Jurkat, Clone E6-1 (cell line): ENCODE measurements around the gene MFF.

Experiments
- DNase-seq: peaks from one replicate; pipeline ENCODE4 v3.0.0-alpha.2; 2011; ENCODE audit warnings: low read depth, low spot score
- H3K4me3 ChIP-seq: 2 replicates; pipeline ENCODE4 v1.5.1; 2011; ENCODE audit warnings: mild to moderate bottlenecking, low read length, control low read depth, moderate library complexity

Gene MFF

DNA sequence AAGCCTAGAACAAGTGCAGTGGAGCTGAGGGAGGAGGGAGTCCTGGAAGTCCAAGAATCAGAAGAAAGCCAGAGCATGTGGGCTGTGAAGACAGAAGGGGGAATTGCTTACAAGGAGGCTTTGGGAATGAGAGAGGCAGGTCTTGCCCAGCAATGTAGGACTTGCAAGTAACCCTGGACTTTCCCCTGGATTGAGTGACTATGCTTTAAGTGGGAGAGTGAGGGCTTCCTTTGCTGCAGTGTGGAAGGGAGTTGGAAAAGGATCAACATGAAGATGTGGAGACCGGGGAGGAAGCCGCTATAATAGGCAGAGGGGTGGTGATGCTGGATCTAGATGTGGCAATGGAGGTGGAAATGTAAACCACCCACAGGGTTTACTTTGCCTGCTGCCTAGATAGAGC lies 76.5 kb downstream of the MFF start:
- DNase-seq = no peak
- no peak overlapping the region for H3K4me3 ChIP-seq

DNA sequence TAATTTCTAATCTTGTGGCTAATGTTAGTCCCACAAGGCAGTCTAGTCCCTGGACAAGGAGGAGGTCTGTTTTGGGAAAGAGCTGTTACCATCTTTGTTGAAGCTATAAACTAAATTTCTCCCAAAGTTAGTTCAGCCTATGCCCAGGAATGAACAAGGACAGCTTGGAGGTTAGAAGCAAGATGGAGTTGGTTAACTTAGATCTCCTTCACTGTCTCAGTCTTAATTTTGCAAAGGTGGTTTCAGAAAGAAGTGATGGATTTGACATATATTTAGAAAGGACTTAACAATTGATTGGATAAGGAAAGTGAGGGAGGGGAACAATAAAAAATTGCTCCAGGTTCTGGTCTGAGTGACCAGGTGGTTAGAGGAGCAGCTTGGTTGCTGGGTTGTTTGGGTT lies 77.3 kb downstream of the MFF start:
- H3K4me3 ChIP-seq = no peak overlapping the region
- DNase-seq = no peak

DNA sequence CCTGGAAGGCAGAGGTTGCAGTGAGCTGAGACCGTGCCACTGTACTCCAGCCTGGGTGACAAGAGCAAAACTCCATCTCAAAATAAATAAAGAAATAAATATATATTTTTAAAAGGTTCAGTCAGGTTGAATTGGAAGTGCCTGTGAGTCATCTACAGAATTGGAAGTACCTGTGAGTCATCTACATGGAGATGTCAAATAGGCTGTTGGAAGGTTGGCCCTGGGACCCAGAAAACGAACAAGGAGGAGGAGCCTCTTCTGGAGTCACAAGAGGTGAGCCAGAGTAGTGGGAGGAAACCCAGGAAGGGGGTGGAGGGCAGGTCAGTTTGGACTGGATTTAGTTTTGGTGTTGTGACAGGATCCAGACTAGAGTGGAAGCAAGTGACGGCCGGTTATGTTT lies 77.9 kb downstream of the MFF start:
- H3K4me3 ChIP-seq = no peak overlapping the region
- no peak for DNase-seq

DNA sequence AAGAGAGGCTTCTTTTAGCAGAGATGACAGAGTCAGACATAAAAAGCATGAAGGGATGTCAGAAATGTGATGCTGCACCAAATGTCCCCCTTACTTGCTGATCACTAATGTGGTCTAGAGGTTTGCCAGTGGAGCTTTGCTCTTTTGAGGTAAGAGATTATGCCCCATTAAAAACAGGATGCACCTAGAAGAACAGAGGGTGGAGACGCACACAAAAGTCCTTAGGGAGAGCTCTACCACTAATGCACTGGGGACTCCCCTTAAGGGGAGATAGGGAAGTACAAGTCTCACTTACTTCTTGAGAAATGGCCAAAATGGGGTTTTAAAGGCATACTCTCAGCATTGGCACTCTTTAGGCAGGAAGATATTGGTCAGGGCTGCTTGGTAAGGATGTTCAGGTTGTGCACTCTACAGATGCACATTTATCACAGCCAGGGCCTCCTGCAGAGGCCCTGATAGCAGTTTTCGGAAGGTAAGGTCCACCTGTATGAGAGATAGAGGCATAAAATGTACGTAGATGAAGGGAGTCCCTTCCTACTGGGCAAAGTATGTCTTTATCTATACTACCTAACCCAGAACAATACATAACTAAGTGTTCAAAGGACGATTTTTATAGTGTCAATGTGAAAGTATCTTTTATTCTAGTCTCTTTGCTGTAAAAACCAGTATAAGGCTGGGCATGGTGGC lies 79.7 kb downstream of the MFF start:
- DNase-seq = peak; percentile 32
- no peak overlapping the region for H3K4me3 ChIP-seq

DNA sequence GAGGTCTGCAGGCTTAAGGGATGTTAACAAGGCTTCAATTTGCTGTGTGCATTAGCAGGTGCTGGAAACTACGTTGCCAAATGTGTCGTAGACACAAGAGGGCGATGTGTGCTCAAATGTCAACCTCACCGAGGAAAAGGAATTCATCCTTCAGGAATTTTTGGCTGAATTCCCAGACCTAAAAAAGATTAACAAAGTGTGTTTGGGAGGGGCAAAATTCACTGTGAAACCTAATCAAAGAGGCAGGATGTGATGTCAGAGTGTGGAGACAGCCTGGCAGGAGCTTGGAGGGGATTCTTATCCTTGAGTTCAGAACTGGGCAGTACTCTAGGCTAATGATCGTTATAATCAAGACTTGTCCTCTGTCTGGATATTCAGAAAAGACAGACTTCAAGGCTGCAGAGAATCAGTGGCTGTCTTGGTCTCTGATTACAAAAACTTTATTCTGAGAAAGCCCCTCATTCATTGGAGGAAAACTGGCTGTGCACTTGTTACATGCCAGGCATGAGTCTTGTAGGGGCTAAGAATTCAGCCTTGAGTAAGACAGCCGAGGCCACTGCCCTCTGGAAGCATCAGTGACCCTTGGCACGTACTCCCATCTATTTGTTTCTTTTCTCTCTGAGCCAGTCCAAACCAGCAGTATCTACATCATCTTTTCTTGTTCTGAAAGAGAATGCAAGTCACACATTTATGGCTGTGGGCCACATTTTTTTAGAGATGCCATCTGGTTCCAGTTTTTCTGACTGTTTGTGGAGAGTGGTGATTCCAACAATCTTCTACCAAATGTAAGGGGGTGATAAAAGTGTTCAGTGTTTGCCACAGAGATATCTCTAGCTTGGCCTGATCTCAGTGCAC lies 81.4 kb downstream of the MFF start:
- DNase-seq = no peak
- no peak overlapping the region for H3K4me3 ChIP-seq
